CD14-positive monocyte (primary cell): ENCODE results near the gene SLCO2A1. TPM values are rescaled to one million over a fixed set of nuclear protein-coding genes. Genes with fewer than 3 reads are reported as not detected.

Experiments
- DNase-seq, 3 donors: peaks; one replicate each; pipeline ENCODE4 v3.0.0-alpha.2; 2011 to 2022
- H2AFZ ChIP-seq: 2 replicates; pipeline ENCODE4 v1.6.0; 2012; ENCODE audit warnings: mild to moderate bottlenecking, low read depth, low read length, inconsistent platforms; ENCODE audit not compliant: insufficient read depth, poor library complexity, severe bottlenecking
- H3K27ac ChIP-seq, 2 donors: 1 replicate in 1 of 2; 2 replicates in 1 of 2; pipeline ENCODE4 v1.5.1; 2012 to 2013; ENCODE audit warnings: low read length in 2 of 2, control low read depth in 1 of 2, inconsistent platforms in 1 of 2, low read depth in 1 of 2, mild to moderate bottlenecking in 1 of 2
- H3K27me3 ChIP-seq, 2 donors: one replicate each; pipeline versions ENCODE4 v1.6.0 to v1.6.1; 2011 to 2013; ENCODE audit warnings: low read length in 2 of 2; ENCODE audit not compliant: control insufficient read depth in 2 of 2, insufficient read depth in 2 of 2
- H3K36me3 ChIP-seq, 2 donors: replicated peaks in 1 of 2; 1 replicate in 1 of 2; 2 replicates in 1 of 2; pipeline versions ENCODE4 v1.5.1 to v1.6.1; 2012 to 2013; ENCODE audit warnings: low read length in 2 of 2, control low read depth in 1 of 2, inconsistent platforms in 1 of 2, mild to moderate bottlenecking in 1 of 2; ENCODE audit not compliant: insufficient read depth in 2 of 2, control insufficient read depth in 1 of 2
- H3K4me1 ChIP-seq, 2 donors: 1 replicate in 1 of 2; 2 replicates in 1 of 2; pipeline versions ENCODE4 v1.5.1 to v1.6.1; 2012 to 2013; ENCODE audit warnings: low read length in 2 of 2, control low read depth in 1 of 2, inconsistent platforms in 1 of 2, mild to moderate bottlenecking in 1 of 2, moderate library complexity in 1 of 2; ENCODE audit not compliant: insufficient read depth in 2 of 2, control insufficient read depth in 1 of 2
- H3K4me2 ChIP-seq: replicated peaks from 2 replicates; pipeline ENCODE3; 2012; ENCODE audit warnings: low read length, moderate library complexity, mild to moderate bottlenecking; ENCODE audit not compliant: poor library complexity, severe bottlenecking; ENCODE audit errors: extremely low read depth
- H3K4me3 ChIP-seq, 3 experiments: fragments of 200-600 bp in 1 of 3; sonication (generic) in 1 of 3; replicated peaks in 1 of 3; 1 replicate in 2 of 3; 2 replicates in 1 of 3; pipeline ENCODE4 v1.5.1; 2011 to 2013; ENCODE audit warnings: low read length in 3 of 3, mild to moderate bottlenecking in 3 of 3, control low read depth in 2 of 3, low read depth in 2 of 3, inconsistent platforms in 1 of 3, moderate library complexity in 1 of 3
- H3K79me2 ChIP-seq: 2 replicates; pipeline ENCODE4 v1.6.0; 2012; ENCODE audit warnings: mild to moderate bottlenecking, control low read depth, inconsistent platforms, low read length, moderate library complexity; ENCODE audit not compliant: insufficient read depth
- H3K9ac ChIP-seq: 2 replicates; pipeline ENCODE4 v1.6.0; 2017; ENCODE audit warnings: low read length, mild to moderate bottlenecking; ENCODE audit not compliant: insufficient read depth, poor library complexity, severe bottlenecking
- H3K9me3 ChIP-seq, 2 donors: replicated peaks in 1 of 2; 1 replicate in 1 of 2; 2 replicates in 1 of 2; pipeline versions ENCODE4 v1.5.1 to v1.6.1; 2012 to 2013; ENCODE audit warnings: low read length in 2 of 2, control low read depth in 1 of 2; ENCODE audit not compliant: control insufficient read depth in 1 of 2, insufficient read depth in 1 of 2
- H4K20me1 ChIP-seq: 2 replicates; pipeline ENCODE4 v1.6.0; 2012; ENCODE audit warnings: mild to moderate bottlenecking, low read length, control low read depth, moderate library complexity; ENCODE audit not compliant: insufficient read depth
- H3K27ac Mint-ChIP-seq, 7 donors: one replicate each; pipeline ENCODE4 v1.8.0; 2020; ENCODE audit warnings: mild to moderate bottlenecking in 7 of 7, mixed read lengths in 7 of 7, moderate library complexity in 6 of 7, inconsistent platforms in 2 of 7
- H3K27me3 Mint-ChIP-seq, 3 donors: one replicate each; pipeline ENCODE4 v1.8.0; 2021 to 2022; ENCODE audit warnings: low read depth in 3 of 3, mild to moderate bottlenecking in 3 of 3, mixed read lengths in 3 of 3, moderate library complexity in 3 of 3, inconsistent platforms in 1 of 3
- H3K36me3 Mint-ChIP-seq, 2 donors: one replicate each; pipeline ENCODE4 v1.8.0; 2020; ENCODE audit warnings: mixed read lengths in 2 of 2, inconsistent platforms in 1 of 2, mild to moderate bottlenecking in 1 of 2
- H3K4me1 Mint-ChIP-seq: one replicate; pipeline ENCODE4 v1.8.0; 2020; ENCODE audit warnings: mild to moderate bottlenecking, mixed read lengths
- H3K4me3 Mint-ChIP-seq, 2 donors: one replicate each; pipeline ENCODE4 v1.8.0; 2020; ENCODE audit warnings: mild to moderate bottlenecking in 2 of 2, mixed read lengths in 2 of 2, moderate library complexity in 1 of 2
- H3K9me3 Mint-ChIP-seq, 7 donors: one replicate each; pipeline ENCODE4 v1.8.0; 2020 to 2022; ENCODE audit warnings: mixed read lengths in 7 of 7, mild to moderate bottlenecking in 6 of 7, moderate library complexity in 6 of 7, inconsistent platforms in 2 of 7
- CTCF ChIP-seq: fragments of 200-600 bp; IDR thresholded peaks from one replicate; pipeline ENCODE4 v1.8.0; 2022; ENCODE audit warnings: antibody characterized with exemption, mild to moderate bottlenecking
- WGBS: methylation state at CpG from one replicate; pipeline ENCODE4 v1.1.5; 2013; ENCODE audit warnings: missing lambda C conversion rate; ENCODE audit not compliant: insufficient coverage; 5-methylcytosine and 5-hydroxymethylcytosine counted together
- intact Hi-C, 2 donors: fragments of 100-400 bp; cut with micrococcal nuclease; formaldehyde crosslinking; loops; one replicate each; pipeline versions ENCODE4 v1.15.0 to v1.15.1; 2023
- polyA plus RNA-seq, 3 donors: library from polyadenylated mRNA; depleted of rRNA in 1 of 3; unstranded in 2 of 3; stranded (reverse) in 1 of 3; fragments of 300-500 nt in 2 of 3; fragments of >200 nt in 1 of 3; fragmentation: Illumina TruSeq in 2 of 3; gene quantifications; 1 replicate in 2 of 3; 2 replicates in 1 of 3; pipeline ENCODE4 v1.2.3, GENCODE V29; 2012 to 2021

SLCO2A1 gene
- polyA plus RNA-seq, 3 donors = 0.12 TPM; not detected in 2

DNA sequence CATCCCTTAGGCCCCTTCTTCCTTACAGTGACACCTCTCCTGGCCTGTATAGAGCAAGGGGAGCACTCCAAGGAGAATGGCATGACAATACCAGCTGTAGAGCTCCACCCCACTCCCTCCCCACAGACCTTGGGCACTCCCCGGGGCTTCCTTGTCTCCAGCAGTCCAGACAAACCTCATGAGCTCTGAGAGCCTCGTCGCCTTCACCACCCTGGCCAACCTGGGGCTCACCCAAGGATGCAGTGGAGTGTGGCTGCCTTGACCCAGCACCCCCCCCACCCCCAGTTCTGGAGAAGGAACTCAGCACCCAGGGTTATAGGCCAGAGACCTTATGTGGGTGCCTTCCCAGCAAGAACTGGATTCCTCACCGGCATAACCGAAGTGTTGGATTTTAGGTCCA is 7.4 kb upstream of the SLCO2A1 start:
- Histone ChIP-seq H2AFZ (no peak overlapping the region), H3K9me3 (peaks cover 6 to 10% of the 10 kb centered on the region in 2 donors), H3K36me3 (no peaks in the 10 kb centered on the region), H3K27me3 (no peaks in the 10 kb centered on the region), H4K20me1 (no peaks in the 10 kb centered on the region), H3K79me2 (no peaks in the 10 kb centered on the region), H3K4me1 (no peaks in the 10 kb centered on the region), H3K27ac (no peak overlapping the region), H3K9ac (no peak overlapping the region), H3K4me3 (no peak overlapping the region), H3K4me2 (no peak overlapping the region)
- Mint-ChIP-seq H3K9me3 (peaks cover 3 to 13% (median 7%) of the 10 kb centered on the region in 7 donors), H3K4me1 (no peaks in the 10 kb centered on the region), H3K4me3 (no peak overlapping the region), H3K27me3 (peaks cover 2 to 4% (median 3%) of the 10 kb centered on the region in 3 donors), H3K27ac (no peak overlapping the region), H3K36me3 (no peaks in the 10 kb centered on the region)
- intact Hi-C loops = no loop called here
- DNase-seq = no peak
- no peak for TF ChIP-seq CTCF
- WGBS = 88% methylated on average over 4 of the region's 5 CpGs

DNA sequence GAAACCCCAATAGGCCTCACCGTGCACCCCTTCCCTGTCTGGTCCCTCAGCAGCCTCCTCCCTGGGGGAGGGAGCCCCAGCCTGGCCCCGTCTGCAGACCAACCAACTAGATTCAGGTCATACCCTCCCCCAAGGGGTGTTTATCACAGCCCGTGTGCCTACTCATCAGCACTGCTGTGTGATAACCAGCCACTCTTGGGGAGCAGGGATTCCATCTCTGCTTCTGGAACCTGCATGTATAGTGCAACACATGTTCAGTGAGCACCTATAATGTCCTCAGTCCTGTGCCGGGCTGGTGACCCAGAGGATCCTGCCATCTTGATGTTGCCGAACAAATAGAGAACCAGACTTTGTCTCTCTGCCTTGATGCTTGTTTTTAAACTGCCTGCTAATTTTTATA is 6.6 kb upstream of the SLCO2A1 start:
- intact Hi-C loops = no loop called here
- no peak overlapping the region for H2AFZ ChIP-seq
- H3K9me3 Mint-ChIP-seq = peaks cover 3 to 13% (median 4%) of the 10 kb centered on the region in 7 donors
- H3K4me1 ChIP-seq = no peaks in the 10 kb centered on the region
- no peak overlapping the region for H3K4me2 ChIP-seq
- no peak overlapping the region for H3K4me3 Mint-ChIP-seq
- H3K27me3 Mint-ChIP-seq = peaks cover 6 to 7% (median 6%) of the 10 kb centered on the region in 3 donors
- H3K36me3 Mint-ChIP-seq = no peaks in the 10 kb centered on the region
- H3K79me2 ChIP-seq = no peaks in the 10 kb centered on the region
- no peaks in the 10 kb centered on the region for H4K20me1 ChIP-seq
- peaks cover 0 to 2% of the 10 kb centered on the region in 2 donors for H3K27me3 ChIP-seq
- no peak overlapping the region for H3K27ac Mint-ChIP-seq
- no peaks in the 10 kb centered on the region for H3K4me1 Mint-ChIP-seq
- 93% methylated on average over 4 of the region's 5 CpGs for WGBS
- no peak overlapping the region for H3K27ac ChIP-seq
- no peak overlapping the region for H3K4me3 ChIP-seq
- peaks cover 1 to 6% of the 10 kb centered on the region in 2 donors for H3K9me3 ChIP-seq
- H3K9ac ChIP-seq = no peak overlapping the region
- DNase-seq = no peak
- TF ChIP-seq CTCF = no peak
- H3K36me3 ChIP-seq = no peaks in the 10 kb centered on the region
